Breast epithelium (tissue), 3 donors: Measurements from ENCODE around the gene FLYWCH2.

Experiments
- CTCF ChIP-seq, 3 donors: fragments of 450-650 bp; IDR thresholded peaks; one replicate each; pipeline ENCODE4 v1.5.1; 2016 to 2017; ENCODE audit warnings: antibody characterized with exemption in 3 of 3, mild to moderate bottlenecking in 3 of 3, moderate library complexity in 3 of 3
- POLR2A ChIP-seq: fragments of 450-650 bp; IDR thresholded peaks from one replicate; pipeline ENCODE4 v1.6.1; 2016; ENCODE audit warnings: antibody characterized with exemption, mild to moderate bottlenecking, moderate library complexity

GRCh38 chr16:2936436-2937011 lies 53.5 kb downstream of the FLYWCH2 start:
- TF ChIP-seq CTCF (IDR thresholded peaks at IDR 0.05) = no peak
- no peak for TF ChIP-seq POLR2A
